ENCODE results near the gene SYDE1. TPM values are rescaled to one million over a fixed set of nuclear protein-coding genes. Genes with fewer than 3 reads are reported as not detected.

Gene SYDE1
- total RNA-seq, 1 experiment from 2014 or later: 47.7 TPM

DNA sequence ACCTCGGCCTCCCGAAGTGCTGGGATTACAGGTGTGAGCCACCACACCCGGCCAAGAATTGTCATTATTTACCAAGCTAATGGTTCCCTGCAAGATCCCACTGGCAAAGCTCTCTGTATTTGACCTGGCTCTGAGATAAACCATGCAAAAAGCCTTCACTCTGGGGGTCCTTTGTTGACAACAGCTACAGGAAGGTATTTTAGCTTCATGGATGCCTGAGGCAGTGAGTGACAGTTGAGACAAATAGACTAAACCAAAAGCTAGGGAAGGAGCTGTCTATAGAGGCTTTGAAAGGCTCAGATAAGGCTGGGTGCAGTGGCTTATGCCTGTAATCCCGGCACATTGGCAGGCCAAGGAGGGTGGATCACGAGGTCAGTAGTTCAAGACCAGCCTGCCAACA is 48.1 kb downstream of the SYDE1 start:
- no TSS peak for BruUV-seq (replicated peaks)
- H3K36me3 ChIP-seq (ENCODE audit: control insufficient read depth, insufficient read depth, low read length): no peaks in the 10 kb centered on the region
- no peak overlapping the region for H3K4me3 ChIP-seq (ENCODE audit: low read depth in 2 of 2, low read length in 2 of 2)
- ATAC-seq (no peak), DNase-seq (ENCODE audit: low read depth, low spot score) (no peak)
- H3K4me1 ChIP-seq (ENCODE audit: control insufficient read depth, insufficient read depth, low read length): no peaks in the 10 kb centered on the region
- no peak overlapping the region for H3K27ac ChIP-seq (ENCODE audit: low read length)
- no peaks in the 10 kb centered on the region for H3K27me3 ChIP-seq (ENCODE audit: control insufficient read depth, insufficient read depth, low read length)
- H3K9me3 ChIP-seq (ENCODE audit: control insufficient read depth, insufficient read depth, low read depth, low read length): no peaks in the 10 kb centered on the region
- CTCF ChIA-PET: interaction anchor here (0.6 to 1.4 kb wide), 3 partner anchors 14 to 63 kb away, joined by 3 to 12 read pairs (median 6); no protein-coding TSS in a partner anchor
- TF ChIP-seq TCF7L2 (IDR thresholded peaks at IDR 0.05; ENCODE audit: low read depth, low read length) (no peak), SIN3A (IDR thresholded peaks at IDR 0.05; ENCODE audit: borderline replicate concordance, insufficient read depth, low read depth, low read length) (no peak), POLR2AphosphoS5 (IDR thresholded peaks at IDR 0.05; ENCODE audit: low read depth, low read length) (no peak)
- TF ChIP-seq, protein P1, sequence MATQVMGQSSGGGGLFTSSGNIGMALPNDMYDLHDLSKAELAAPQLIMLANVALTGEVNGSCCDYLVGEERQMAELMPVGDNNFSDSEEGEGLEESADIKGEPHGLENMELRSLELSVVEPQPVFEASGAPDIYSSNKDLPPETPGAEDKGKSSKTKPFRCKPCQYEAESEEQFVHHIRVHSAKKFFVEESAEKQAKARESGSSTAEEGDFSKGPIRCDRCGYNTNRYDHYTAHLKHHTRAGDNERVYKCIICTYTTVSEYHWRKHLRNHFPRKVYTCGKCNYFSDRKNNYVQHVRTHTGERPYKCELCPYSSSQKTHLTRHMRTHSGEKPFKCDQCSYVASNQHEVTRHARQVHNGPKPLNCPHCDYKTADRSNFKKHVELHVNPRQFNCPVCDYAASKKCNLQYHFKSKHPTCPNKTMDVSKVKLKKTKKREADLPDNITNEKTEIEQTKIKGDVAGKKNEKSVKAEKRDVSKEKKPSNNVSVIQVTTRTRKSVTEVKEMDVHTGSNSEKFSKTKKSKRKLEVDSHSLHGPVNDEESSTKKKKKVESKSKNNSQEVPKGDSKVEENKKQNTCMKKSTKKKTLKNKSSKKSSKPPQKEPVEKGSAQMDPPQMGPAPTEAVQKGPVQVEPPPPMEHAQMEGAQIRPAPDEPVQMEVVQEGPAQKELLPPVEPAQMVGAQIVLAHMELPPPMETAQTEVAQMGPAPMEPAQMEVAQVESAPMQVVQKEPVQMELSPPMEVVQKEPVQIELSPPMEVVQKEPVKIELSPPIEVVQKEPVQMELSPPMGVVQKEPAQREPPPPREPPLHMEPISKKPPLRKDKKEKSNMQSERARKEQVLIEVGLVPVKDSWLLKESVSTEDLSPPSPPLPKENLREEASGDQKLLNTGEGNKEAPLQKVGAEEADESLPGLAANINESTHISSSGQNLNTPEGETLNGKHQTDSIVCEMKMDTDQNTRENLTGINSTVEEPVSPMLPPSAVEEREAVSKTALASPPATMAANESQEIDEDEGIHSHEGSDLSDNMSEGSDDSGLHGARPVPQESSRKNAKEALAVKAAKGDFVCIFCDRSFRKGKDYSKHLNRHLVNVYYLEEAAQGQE (IDR thresholded peaks at IDR 0.05; ENCODE audit: insufficient read depth in 1 of 2, low read depth in 2 of 2, low read length in 1 of 2): no peak
- TF ChIP-seq, protein P2, sequence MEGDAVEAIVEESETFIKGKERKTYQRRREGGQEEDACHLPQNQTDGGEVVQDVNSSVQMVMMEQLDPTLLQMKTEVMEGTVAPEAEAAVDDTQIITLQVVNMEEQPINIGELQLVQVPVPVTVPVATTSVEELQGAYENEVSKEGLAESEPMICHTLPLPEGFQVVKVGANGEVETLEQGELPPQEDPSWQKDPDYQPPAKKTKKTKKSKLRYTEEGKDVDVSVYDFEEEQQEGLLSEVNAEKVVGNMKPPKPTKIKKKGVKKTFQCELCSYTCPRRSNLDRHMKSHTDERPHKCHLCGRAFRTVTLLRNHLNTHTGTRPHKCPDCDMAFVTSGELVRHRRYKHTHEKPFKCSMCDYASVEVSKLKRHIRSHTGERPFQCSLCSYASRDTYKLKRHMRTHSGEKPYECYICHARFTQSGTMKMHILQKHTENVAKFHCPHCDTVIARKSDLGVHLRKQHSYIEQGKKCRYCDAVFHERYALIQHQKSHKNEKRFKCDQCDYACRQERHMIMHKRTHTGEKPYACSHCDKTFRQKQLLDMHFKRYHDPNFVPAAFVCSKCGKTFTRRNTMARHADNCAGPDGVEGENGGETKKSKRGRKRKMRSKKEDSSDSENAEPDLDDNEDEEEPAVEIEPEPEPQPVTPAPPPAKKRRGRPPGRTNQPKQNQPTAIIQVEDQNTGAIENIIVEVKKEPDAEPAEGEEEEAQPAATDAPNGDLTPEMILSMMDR (IDR thresholded peaks at IDR 0.05): no peak
- intact Hi-C loops (cut with micrococcal nuclease; ENCODE audit: unreplicated experiment) (no loop called here), in situ Hi-C loops (cut with HindIII; ENCODE audit: low pct_unique_long_range_greater_than_20kb, low sequenced_read_pairs) (no loop called here)
- POLR2A ChIA-PET: interaction anchor here (0.7 kb wide), 1 partner anchor 27 kb away, joined by 10 read pairs; no protein-coding TSS in a partner anchor

DNA sequence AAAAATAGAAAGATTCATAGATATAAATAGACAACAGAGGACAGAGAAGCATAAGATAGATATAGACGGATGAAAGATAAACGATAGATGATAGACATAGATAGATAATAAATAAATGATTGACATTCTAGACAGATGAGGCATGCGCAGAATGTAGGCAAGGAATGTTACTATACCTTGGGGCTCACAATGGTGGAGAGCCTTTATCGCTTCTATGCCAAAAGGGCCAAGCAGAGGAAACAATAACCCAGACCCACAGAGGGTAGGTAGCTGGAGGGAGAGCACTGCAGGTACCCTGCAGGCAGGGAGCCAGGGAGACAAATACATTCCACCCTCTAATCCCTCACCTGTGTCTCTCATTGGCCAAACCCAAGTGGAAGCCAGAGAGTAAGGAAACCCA is 49.2 kb downstream of the SYDE1 start:
- TF ChIP-seq, protein P1 (IDR thresholded peaks at IDR 0.05; ENCODE audit: insufficient read depth in 1 of 2, low read depth in 2 of 2, low read length in 1 of 2): no peak
- TF ChIP-seq TCF7L2 (IDR thresholded peaks at IDR 0.05; ENCODE audit: low read depth, low read length) (no peak), SIN3A (IDR thresholded peaks at IDR 0.05; ENCODE audit: borderline replicate concordance, insufficient read depth, low read depth, low read length) (no peak), POLR2AphosphoS5 (IDR thresholded peaks at IDR 0.05; ENCODE audit: low read depth, low read length) (no peak)
- TF ChIP-seq, protein P2 (IDR thresholded peaks at IDR 0.05): no peak
- H3K36me3 ChIP-seq (ENCODE audit: control insufficient read depth, insufficient read depth, low read length): no peaks in the 10 kb centered on the region
- no peak overlapping the region for H3K27ac ChIP-seq (ENCODE audit: low read length)
- no peaks in the 10 kb centered on the region for H3K27me3 ChIP-seq (ENCODE audit: control insufficient read depth, insufficient read depth, low read length)
- ChIA-PET POLR2A (no interaction called here), CTCF (no interaction called here)
- no peaks in the 10 kb centered on the region for H3K4me1 ChIP-seq (ENCODE audit: control insufficient read depth, insufficient read depth, low read length)
- BruUV-seq (replicated peaks): no TSS peak
- H3K4me3 ChIP-seq (ENCODE audit: low read depth in 2 of 2, low read length in 2 of 2): no peak overlapping the region
- in situ Hi-C loops (cut with HindIII; ENCODE audit: low pct_unique_long_range_greater_than_20kb, low sequenced_read_pairs): no loop called here
- no peaks in the 10 kb centered on the region for H3K9me3 ChIP-seq (ENCODE audit: control insufficient read depth, insufficient read depth, low read depth, low read length)
- no peak for DNase-seq (ENCODE audit: low read depth, low spot score)
- no peak for ATAC-seq
- intact Hi-C loops (cut with micrococcal nuclease; ENCODE audit: unreplicated experiment): no loop called here
